Ovary (tissue), 9 donors: ENCODE results near the gene ILKAP. TPM values are rescaled to one million over a fixed set of nuclear protein-coding genes. Genes with fewer than 3 reads are reported as not detected.

Experiments used
- DNase-seq, 5 donors: peaks; one replicate each; pipeline ENCODE4 v3.0.0-alpha.2; 2019 to 2020
- H3K27ac ChIP-seq, 2 donors: fragments of 200-600 bp; one replicate each; pipeline versions ENCODE4 v1.5.1 to v1.8.0; 2019 to 2022
- H3K27me3 ChIP-seq: fragments of 200-600 bp; one replicate; pipeline ENCODE4 v1.8.0; 2022
- H3K36me3 ChIP-seq: fragments of 200-600 bp; sonication (generic); one replicate; pipeline ENCODE4 v1.5.1; 2019
- H3K4me1 ChIP-seq: one replicate; pipeline ENCODE4 v1.8.1; 2013; ENCODE audit warnings: mild to moderate bottlenecking, moderate library complexity; ENCODE audit not compliant: insufficient read depth
- H3K4me3 ChIP-seq: fragments of 200-600 bp; sonication (generic); one replicate; pipeline ENCODE4 v1.5.1; 2017
- H3K9me3 ChIP-seq, 2 donors: fragments of 200-600 bp in 1 of 2; sonication (generic) in 1 of 2; one replicate each; pipeline versions ENCODE4 v1.5.1 to v1.8.1; 2013 to 2019; ENCODE audit warnings: mild to moderate bottlenecking in 1 of 2, moderate library complexity in 1 of 2
- EP300 ChIP-seq: sonication (generic); formaldehyde crosslinking; IDR thresholded peaks from one replicate; pipeline ENCODE4 v1.6.1; 2017; ENCODE audit warnings: antibody characterized with exemption
- POLR2A ChIP-seq: fragments of 450-650 bp; IDR thresholded peaks from one replicate; pipeline ENCODE4 v1.6.1; 2017; ENCODE audit warnings: antibody characterized with exemption, mild to moderate bottlenecking, moderate library complexity
- WGBS, 3 donors: extraction: QIAGEN DNeasy Blood & Tissue Kit in 1 of 3; methylation state at CpG; one replicate each; pipeline versions ENCODE4 v1.1.5 to v1.1.7; 2013 to 2017; 5-methylcytosine and 5-hydroxymethylcytosine counted together
- intact Hi-C, 4 donors: fragments of 100-400 bp; cut with DNase I; formaldehyde crosslinking; loops; one replicate each; pipeline versions ENCODE4 v1.11.0 to v1.15.1; 2022 to 2023
- polyA plus RNA-seq, 2 donors: library from polyadenylated mRNA; stranded (reverse); fragments of 200-250 nt in 1 of 2; fragments of 350-450 nt in 1 of 2; fragmentation: Illumina TruSeq in 1 of 2; extraction: RNeasy Lipid Tissue Mini Kit (QIAGEN cat#74804) in 1 of 2; gene quantifications; one replicate each; pipeline ENCODE4 v1.2.3, GENCODE V29; 2013 to 2014
- total RNA-seq, 7 donors: library from RNA; depleted of rRNA in 2 of 7; stranded (reverse); fragments of >200 nt in 2 of 7; fragmentation: NEBNext Ultra II Directional in 3 of 7; extraction: Animal tissue kit (Norgen Biotek cat#: 25700) in 3 of 7; gene quantifications; one replicate each; pipeline versions ENCODE4 v1.1.0 to v1.2.4, GENCODE V29; 2016 to 2023
- TF ChIP-seq, protein P1 (sequence below), 3 donors: fragments of 450-650 bp in 2 of 3; fragments of 200-600 bp in 1 of 3; IDR thresholded peaks; one replicate each; pipeline versions ENCODE4 v1.5.1 to v1.8.0; 2016 to 2022; ENCODE audit warnings: antibody characterized with exemption in 3 of 3, mild to moderate bottlenecking in 1 of 3
- donor health status: DM: no; HTN: no; CAD: no; lungs with moderate emphysema.
- donor health status: DM: no; HTN: no; CAD: no.
- donor health status: Bipolar disorder and iron deficiency.
- donor health status: DM: yes; HTN: yes; CAD: no.
- donor health status: DM: no; HTN: no; CAD: no.
- donor health status: DM: yes; HTN: yes; CAD: no.

The ILKAP gene
- total and polyA plus RNA-seq, 9 donors = 28.4 to 54.9 (median 38.9) TPM

DNA sequence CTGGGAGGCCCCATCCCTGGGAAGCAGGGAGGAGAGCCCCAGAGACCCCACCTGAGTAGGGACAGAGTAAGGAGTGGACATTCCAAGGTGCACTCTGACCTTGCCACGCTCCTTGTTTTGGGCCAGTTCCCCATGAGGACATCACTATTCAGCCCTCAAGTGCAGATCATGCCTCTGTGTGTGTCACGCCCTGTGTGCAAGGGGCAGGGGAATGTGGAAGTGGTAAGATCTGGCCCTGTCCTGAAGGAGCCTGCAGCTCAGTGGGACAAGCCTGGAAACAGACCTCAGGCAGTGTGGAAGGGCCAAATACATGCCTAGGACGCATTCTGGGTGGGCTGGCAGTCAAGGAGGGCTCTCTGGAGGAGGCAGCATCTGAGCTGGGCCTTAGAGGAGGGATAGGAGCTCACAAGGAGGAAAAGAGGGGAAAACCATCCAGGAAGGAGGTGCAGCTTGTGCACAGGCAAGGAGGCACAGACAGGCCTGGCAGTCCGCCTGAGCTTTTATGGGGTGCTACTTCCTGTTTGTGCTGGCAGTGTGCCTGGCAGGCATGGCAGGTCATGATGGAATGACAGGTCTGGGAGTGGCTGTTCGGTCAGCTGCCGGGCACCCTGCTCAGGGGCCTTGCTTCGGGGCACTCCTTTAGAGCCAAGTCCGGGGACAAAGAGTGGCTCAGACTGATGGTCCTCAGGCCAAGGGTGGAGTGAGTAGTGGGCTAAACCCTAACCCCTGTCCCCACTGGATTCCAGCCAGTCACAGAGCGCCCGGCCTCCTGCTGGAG lies 61.8 kb downstream of the ILKAP start:
- Histone ChIP-seq H3K9me3 (no peaks in the 10 kb centered on the region), H3K36me3 (no peaks in the 10 kb centered on the region), H3K27me3 (no peaks in the 10 kb centered on the region), H3K4me1 (no peaks in the 10 kb centered on the region), H3K4me3 (no peak overlapping the region), H3K27ac (no peak overlapping the region)
- TF ChIP-seq, protein P1, sequence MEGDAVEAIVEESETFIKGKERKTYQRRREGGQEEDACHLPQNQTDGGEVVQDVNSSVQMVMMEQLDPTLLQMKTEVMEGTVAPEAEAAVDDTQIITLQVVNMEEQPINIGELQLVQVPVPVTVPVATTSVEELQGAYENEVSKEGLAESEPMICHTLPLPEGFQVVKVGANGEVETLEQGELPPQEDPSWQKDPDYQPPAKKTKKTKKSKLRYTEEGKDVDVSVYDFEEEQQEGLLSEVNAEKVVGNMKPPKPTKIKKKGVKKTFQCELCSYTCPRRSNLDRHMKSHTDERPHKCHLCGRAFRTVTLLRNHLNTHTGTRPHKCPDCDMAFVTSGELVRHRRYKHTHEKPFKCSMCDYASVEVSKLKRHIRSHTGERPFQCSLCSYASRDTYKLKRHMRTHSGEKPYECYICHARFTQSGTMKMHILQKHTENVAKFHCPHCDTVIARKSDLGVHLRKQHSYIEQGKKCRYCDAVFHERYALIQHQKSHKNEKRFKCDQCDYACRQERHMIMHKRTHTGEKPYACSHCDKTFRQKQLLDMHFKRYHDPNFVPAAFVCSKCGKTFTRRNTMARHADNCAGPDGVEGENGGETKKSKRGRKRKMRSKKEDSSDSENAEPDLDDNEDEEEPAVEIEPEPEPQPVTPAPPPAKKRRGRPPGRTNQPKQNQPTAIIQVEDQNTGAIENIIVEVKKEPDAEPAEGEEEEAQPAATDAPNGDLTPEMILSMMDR (IDR thresholded peaks at IDR 0.05) = no peak
- TF ChIP-seq EP300 (no peak), POLR2A (no peak)
- intact Hi-C loops = no loop called here
- 82 to 88% (median 84%) methylated on average over 10 of the region's 10 CpGs for WGBS, 3 donors
- no peak for DNase-seq

DNA sequence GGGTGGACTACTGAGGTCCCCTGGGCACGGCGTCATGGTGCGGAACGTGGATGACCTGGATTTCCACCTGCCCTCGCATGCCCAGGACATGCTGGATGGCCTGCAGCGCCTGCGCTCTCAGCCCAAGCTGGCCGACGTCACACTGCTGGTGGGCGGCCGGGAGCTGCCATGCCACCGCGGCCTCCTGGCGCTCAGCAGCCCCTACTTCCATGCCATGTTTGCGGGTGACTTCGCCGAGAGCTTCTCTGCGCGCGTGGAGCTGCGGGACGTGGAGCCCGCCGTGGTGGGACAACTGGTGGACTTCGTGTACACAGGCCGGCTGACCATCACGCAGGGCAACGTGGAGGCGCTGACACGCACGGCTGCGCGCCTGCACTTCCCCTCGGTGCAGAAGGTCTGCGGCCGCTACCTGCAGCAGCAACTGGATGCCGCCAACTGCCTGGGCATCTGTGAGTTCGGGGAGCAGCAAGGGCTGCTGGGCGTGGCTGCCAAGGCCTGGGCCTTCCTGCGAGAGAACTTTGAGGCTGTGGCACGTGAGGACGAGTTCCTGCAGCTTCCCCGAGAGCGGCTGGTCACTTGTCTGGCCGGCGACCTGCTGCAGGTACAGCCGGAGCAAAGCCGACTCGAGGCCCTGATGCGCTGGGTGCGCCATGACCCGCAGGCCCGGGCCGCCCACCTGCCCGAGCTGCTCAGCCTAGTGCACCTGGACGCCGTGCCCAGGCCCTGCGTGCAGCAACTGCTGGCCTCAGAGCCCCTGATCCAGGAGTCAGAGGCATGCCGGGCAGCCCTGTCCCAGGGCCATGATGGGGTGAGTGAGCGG lies 62.6 kb downstream of the ILKAP start:
- no peaks in the 10 kb centered on the region for H3K27me3 ChIP-seq
- no peak overlapping the region for H3K4me3 ChIP-seq
- H3K4me1 ChIP-seq = no peaks in the 10 kb centered on the region
- H3K36me3 ChIP-seq = no peaks in the 10 kb centered on the region
- no peak overlapping the region for H3K27ac ChIP-seq
- H3K9me3 ChIP-seq = no peaks in the 10 kb centered on the region
- no peak for DNase-seq
- intact Hi-C loops = no loop called here
- WGBS, 3 donors = 93 to 94% (median 93%) methylated on average over 45 to 60 of the region's 60 CpGs
- TF ChIP-seq POLR2A (no peak), EP300 (no peak)
- TF ChIP-seq, protein P1 (IDR thresholded peaks at IDR 0.05) = no peak

DNA sequence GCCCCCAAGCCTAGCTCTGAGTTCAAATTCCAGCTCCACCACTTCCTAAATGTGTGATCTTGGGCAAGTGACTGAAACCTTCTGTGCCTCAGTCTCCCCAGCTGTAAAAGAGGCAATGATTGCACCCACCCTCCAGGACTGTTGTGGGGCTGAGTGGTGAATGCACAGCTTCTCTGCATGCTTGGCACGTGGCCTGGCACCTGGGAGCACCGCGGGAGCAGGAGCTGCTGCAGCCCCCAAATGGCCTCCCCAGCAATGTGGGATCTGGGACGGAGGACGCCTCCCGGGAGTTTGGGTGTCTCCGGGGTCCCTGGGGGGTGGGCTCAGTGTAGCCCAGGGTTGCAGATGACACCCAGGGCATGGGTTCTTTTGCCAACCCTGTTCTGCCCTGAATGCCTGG lies 63.5 kb downstream of the ILKAP start:
- DNase-seq = no peak
- intact Hi-C loops = no loop called here
- Histone ChIP-seq H3K4me3 (no peak overlapping the region), H3K27ac (no peak overlapping the region), H3K4me1 (no peaks in the 10 kb centered on the region), H3K36me3 (no peaks in the 10 kb centered on the region), H3K9me3 (no peaks in the 10 kb centered on the region), H3K27me3 (no peaks in the 10 kb centered on the region)
- 80 to 86% (median 81%) methylated on average over 6 to 7 of the region's 7 CpGs for whole genome bisulfite sequencing, 3 donors
- TF ChIP-seq EP300 = no peak
- TF ChIP-seq POLR2A = no peak
- TF ChIP-seq, protein P1 (IDR thresholded peaks at IDR 0.05) = no peak

DNA sequence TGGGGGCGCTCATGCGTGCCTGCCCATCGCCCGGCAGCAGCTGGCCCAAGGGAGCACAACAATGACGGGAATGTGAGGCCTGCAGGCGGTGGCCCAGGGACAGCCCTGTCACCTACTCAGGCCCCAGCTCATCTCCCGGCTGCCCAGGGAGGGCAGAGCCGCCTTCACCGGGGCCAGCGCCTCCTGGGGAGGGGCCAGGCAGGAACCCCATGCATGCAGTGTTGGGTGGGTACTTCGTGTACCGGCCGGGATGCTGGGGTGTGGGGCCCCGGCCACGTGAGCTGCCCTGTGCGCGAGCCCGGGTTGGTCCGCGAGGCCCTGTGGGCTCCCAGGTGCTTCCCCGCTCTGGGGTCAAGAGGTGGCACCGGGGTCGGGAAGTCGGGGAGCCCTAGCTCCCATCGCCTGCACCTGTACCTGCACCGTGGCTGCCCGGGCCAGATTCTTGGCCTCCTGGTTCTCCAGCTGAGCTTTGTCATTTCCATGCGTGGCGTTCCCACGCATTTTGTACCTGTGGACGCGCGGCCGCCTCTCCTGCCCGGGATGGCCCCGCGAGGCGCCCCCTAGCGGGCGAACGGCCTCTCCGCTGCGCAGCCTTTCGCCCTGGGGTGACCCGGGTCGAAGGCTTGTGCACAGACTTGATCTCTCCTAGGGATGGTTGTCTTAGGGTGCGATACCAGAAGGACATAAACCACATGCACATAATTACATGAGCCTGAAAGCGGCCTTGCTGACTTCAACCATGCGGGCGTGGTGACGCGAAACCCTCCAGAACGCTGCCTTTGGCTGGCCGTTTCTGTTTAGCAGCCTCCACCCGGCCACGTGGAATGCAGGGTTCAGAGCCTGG lies 64.1 kb downstream of the ILKAP start:
- TF ChIP-seq POLR2A = no peak
- TF ChIP-seq, protein P1 (IDR thresholded peaks at IDR 0.05) = no peak
- no peak for TF ChIP-seq EP300
- H3K27ac ChIP-seq = no peak overlapping the region
- no peaks in the 10 kb centered on the region for H3K36me3 ChIP-seq
- DNase-seq = no peak
- no peaks in the 10 kb centered on the region for H3K27me3 ChIP-seq
- intact Hi-C loops = no loop called here
- H3K9me3 ChIP-seq = no peaks in the 10 kb centered on the region
- 44 to 60% (median 57%) methylated on average over 53 to 56 of the region's 56 CpGs for WGBS, 3 donors
- no peak overlapping the region for H3K4me3 ChIP-seq
- H3K4me1 ChIP-seq = no peaks in the 10 kb centered on the region
